ENCODE results near the gene MUL1.

- TF ChIP-seq EZH2phosphoT487 (IDR thresholded peaks at IDR 0.05; ENCODE audit: low read length) (no peak), CTCF (IDR thresholded peaks at IDR 0.05; ENCODE audit: low read length) (no peak)
Observed at GRCh38 chr1:20555025-20555757, 47.2 kb upstream of the MUL1 start.
